Measurements from ENCODE around the gene TMEM158.

TMEM158 gene

DNA sequence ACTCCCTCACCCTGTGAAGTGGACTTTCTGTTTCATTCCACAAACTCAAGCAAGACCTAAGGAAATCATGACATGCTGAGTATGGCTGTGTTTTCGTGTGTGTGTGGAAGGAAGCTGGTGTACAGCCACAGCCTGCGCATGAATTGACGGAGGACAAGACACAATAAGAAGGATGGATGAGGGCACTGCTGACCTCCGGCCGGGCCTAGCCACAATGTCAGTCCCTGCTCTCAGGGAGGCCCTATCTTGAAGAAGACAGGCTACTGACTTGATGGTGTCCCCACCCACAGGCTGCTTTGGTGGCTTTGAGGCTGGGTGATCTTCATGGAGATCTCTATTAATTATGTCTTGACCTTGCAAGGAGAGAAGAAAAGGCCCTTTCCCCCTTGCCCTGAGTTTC is 40.6 kb downstream of the TMEM158 start:
- H3K4me3 ChIP-seq (replicated peaks; ENCODE audit: insufficient read depth, low read length): no peak overlapping the region
- H3K27ac ChIP-seq (replicated peaks): no peak overlapping the region
- no peak for DNase-seq (ENCODE audit: low read depth in 1 of 2, low spot score in 1 of 2)
- TF ChIP-seq GABPA (IDR thresholded peaks at IDR 0.05; ENCODE audit: low read depth) (no peak), SPI1 (IDR thresholded peaks at IDR 0.05; ENCODE audit: borderline replicate concordance, low read depth) (no peak), POLR2AphosphoS5 (IDR thresholded peaks at IDR 0.05; ENCODE audit: low read depth) (no peak)
- TF ChIP-seq, protein P1, sequence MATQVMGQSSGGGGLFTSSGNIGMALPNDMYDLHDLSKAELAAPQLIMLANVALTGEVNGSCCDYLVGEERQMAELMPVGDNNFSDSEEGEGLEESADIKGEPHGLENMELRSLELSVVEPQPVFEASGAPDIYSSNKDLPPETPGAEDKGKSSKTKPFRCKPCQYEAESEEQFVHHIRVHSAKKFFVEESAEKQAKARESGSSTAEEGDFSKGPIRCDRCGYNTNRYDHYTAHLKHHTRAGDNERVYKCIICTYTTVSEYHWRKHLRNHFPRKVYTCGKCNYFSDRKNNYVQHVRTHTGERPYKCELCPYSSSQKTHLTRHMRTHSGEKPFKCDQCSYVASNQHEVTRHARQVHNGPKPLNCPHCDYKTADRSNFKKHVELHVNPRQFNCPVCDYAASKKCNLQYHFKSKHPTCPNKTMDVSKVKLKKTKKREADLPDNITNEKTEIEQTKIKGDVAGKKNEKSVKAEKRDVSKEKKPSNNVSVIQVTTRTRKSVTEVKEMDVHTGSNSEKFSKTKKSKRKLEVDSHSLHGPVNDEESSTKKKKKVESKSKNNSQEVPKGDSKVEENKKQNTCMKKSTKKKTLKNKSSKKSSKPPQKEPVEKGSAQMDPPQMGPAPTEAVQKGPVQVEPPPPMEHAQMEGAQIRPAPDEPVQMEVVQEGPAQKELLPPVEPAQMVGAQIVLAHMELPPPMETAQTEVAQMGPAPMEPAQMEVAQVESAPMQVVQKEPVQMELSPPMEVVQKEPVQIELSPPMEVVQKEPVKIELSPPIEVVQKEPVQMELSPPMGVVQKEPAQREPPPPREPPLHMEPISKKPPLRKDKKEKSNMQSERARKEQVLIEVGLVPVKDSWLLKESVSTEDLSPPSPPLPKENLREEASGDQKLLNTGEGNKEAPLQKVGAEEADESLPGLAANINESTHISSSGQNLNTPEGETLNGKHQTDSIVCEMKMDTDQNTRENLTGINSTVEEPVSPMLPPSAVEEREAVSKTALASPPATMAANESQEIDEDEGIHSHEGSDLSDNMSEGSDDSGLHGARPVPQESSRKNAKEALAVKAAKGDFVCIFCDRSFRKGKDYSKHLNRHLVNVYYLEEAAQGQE (IDR thresholded peaks at IDR 0.05; ENCODE audit: insufficient replicate concordance, low read depth): no peak
- TF ChIP-seq, protein P2, sequence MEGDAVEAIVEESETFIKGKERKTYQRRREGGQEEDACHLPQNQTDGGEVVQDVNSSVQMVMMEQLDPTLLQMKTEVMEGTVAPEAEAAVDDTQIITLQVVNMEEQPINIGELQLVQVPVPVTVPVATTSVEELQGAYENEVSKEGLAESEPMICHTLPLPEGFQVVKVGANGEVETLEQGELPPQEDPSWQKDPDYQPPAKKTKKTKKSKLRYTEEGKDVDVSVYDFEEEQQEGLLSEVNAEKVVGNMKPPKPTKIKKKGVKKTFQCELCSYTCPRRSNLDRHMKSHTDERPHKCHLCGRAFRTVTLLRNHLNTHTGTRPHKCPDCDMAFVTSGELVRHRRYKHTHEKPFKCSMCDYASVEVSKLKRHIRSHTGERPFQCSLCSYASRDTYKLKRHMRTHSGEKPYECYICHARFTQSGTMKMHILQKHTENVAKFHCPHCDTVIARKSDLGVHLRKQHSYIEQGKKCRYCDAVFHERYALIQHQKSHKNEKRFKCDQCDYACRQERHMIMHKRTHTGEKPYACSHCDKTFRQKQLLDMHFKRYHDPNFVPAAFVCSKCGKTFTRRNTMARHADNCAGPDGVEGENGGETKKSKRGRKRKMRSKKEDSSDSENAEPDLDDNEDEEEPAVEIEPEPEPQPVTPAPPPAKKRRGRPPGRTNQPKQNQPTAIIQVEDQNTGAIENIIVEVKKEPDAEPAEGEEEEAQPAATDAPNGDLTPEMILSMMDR (IDR thresholded peaks at IDR 0.05; ENCODE audit: insufficient read depth, low read length): no peak
- no peaks in the 10 kb centered on the region for H3K27me3 ChIP-seq (ENCODE audit: insufficient read depth, poor library complexity, severe bottlenecking)

DNA sequence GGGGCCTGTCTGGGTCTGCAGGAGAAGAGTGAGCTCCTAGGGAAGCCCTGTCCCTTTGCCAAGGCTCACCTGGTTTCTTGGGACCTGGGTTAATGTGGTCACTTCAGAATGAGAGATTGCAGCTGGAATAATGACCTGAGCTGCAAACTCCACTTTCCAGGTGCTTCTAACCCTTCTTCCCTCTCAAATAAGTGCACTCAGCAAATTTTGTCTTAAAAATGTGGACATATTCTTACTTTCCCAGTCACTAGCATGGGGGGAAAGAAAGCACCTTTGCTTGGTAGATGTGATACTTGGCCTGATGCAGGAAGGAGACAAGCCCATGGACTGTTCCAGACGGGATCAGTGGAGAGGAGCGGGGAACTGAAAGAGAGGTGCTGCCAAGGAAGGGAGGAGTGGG is 41.0 kb downstream of the TMEM158 start:
- TF ChIP-seq POLR2AphosphoS5 (IDR thresholded peaks at IDR 0.05; ENCODE audit: low read depth) (no peak), GABPA (IDR thresholded peaks at IDR 0.05; ENCODE audit: low read depth) (no peak), SPI1 (IDR thresholded peaks at IDR 0.05; ENCODE audit: borderline replicate concordance, low read depth) (no peak)
- TF ChIP-seq, protein P1 (IDR thresholded peaks at IDR 0.05; ENCODE audit: insufficient replicate concordance, low read depth): no peak
- TF ChIP-seq, protein P2 (IDR thresholded peaks at IDR 0.05; ENCODE audit: insufficient read depth, low read length): no peak
- Histone ChIP-seq H3K27me3 (ENCODE audit: insufficient read depth, poor library complexity, severe bottlenecking) (no peaks in the 10 kb centered on the region), H3K27ac (replicated peaks) (no peak overlapping the region), H3K4me3 (replicated peaks; ENCODE audit: insufficient read depth, low read length) (no peak overlapping the region)
- no peak for DNase-seq (ENCODE audit: low read depth in 1 of 2, low spot score in 1 of 2)

DNA sequence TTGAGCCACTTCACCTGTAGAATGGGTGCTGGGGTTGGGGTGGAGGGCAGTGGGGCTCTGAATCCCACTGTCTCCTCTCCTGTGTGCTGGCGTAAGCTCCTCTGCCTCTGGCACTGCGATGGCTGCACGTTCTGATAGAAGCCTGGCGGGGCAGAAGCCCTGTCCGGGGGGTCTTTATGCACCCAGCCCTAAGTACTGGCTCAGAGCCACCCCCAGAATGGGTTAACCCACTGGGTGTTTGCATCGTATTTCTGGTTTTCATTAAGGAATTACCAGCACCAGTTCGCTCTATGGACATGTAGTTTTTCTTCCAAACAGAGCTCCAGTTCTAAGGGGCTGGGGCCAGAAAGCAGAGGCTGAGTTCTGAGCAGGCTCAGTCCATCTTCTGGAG is 42.2 kb downstream of the TMEM158 start:
- TF ChIP-seq GABPA (IDR thresholded peaks at IDR 0.05; ENCODE audit: low read depth) (no peak), POLR2AphosphoS5 (IDR thresholded peaks at IDR 0.05; ENCODE audit: low read depth) (no peak), SPI1 (IDR thresholded peaks at IDR 0.05; ENCODE audit: borderline replicate concordance, low read depth) (no peak)
- TF ChIP-seq, protein P2 (IDR thresholded peaks at IDR 0.05; ENCODE audit: insufficient read depth, low read length): no peak
- TF ChIP-seq, protein P1 (IDR thresholded peaks at IDR 0.05; ENCODE audit: insufficient replicate concordance, low read depth): no peak
- H3K27me3 ChIP-seq (ENCODE audit: insufficient read depth, poor library complexity, severe bottlenecking): no peaks in the 10 kb centered on the region
- H3K4me3 ChIP-seq (replicated peaks; ENCODE audit: insufficient read depth, low read length): no peak overlapping the region
- no peak for DNase-seq (ENCODE audit: low read depth in 1 of 2, low spot score in 1 of 2)
- H3K27ac ChIP-seq (replicated peaks): no peak overlapping the region
